ENCODE measurements around the gene GRPEL1.

GRCh38 chr4:7016086-7016485 is 51.8 kb downstream of the GRPEL1 start:
- no peak for TF ChIP-seq CTCF (conservative IDR thresholded peaks at IDR 0.05; ENCODE audit: low read depth, low read length)
- no peak for TF ChIP-seq EZH2phosphoT487 (IDR thresholded peaks at IDR 0.05; ENCODE audit: borderline replicate concordance, low read length)
- no peak for TF ChIP-seq EZH2 (IDR thresholded peaks at IDR 0.05; ENCODE audit: low read length, unreplicated experiment)
